NOMO-1 (cell line): ENCODE results near the gene CREBRF.
"Not testable (repeated sequence)": the region's sequence is repeated elsewhere in the genome, so short reads cannot be mapped to it uniquely, and the experiment has no call there.

Experiments used
- DNase-seq, 2 experiments: peaks; one replicate each; lab custom pipeline; 2025; ENCODE audit not compliant: unreplicated experiment in 2 of 2; lab: John Stamatoyannopoulos, UW

The CREBRF gene

GRCh38 chr5:173148354-173148753 lies 92.2 kb downstream of the CREBRF start:
- no peak for DNase-seq

- DNase-seq = no peak
Measured at GRCh38 chr5:173152547-173152946, 96.4 kb downstream of the CREBRF start.

- DNase-seq = no peak
Measured at GRCh38 chr5:173153842-173154241, 97.7 kb downstream of the CREBRF start.

- DNase-seq = not testable (repeated sequence)
Measured at GRCh38 chr5:173154619-173155018, 98.5 kb downstream of the CREBRF start.

- DNase-seq = no peak
Measured at GRCh38 chr5:173155912-173156311, 99.8 kb downstream of the CREBRF start.

GRCh38 chr5:173158366-173158765 lies 102.2 kb downstream of the CREBRF start:
- DNase-seq = no peak

GRCh38 chr5:173159256-173159655 lies 103.1 kb downstream of the CREBRF start:
- no peak for DNase-seq

- DNase-seq = no peak
Measured at GRCh38 chr5:173161148-173161547, 105.0 kb downstream of the CREBRF start.

GRCh38 chr5:173163219-173163618 lies 107.1 kb downstream of the CREBRF start:
- no peak for DNase-seq

- DNase-seq = no peak
Measured at GRCh38 chr5:173165177-173166016, 109.2 kb downstream of the CREBRF start.

GRCh38 chr5:173172166-173172565 lies 116.0 kb downstream of the CREBRF start:
- DNase-seq = no peak

- no peak for DNase-seq
Measured at GRCh38 chr5:173175523-173175922, 119.4 kb downstream of the CREBRF start.

- DNase-seq = no peak
Measured at GRCh38 chr5:173178369-173178910, 122.3 kb downstream of the CREBRF start.

GRCh38 chr5:173180331-173180730 lies 124.2 kb downstream of the CREBRF start:
- no peak for DNase-seq

- no peak for DNase-seq
Measured at GRCh38 chr5:173187054-173187743, 131.0 kb downstream of the CREBRF start.

- DNase-seq = no peak
Measured at GRCh38 chr5:173188280-173188679, 132.1 kb downstream of the CREBRF start.
